ENCODE measurements around the gene TNXB. TPM values are rescaled to one million over a fixed set of nuclear protein-coding genes. Genes with fewer than 3 reads are reported as not detected.
A peak's percentile ranks its signal among the peaks of the same experiment; 100 is the strongest.

TNXB gene
- total and polyA plus RNA-seq, 9 of the 15 experiments (the other 6 are each of a cell fraction or from before 2014, with no cell fraction given): 0.14 to 28.1 (median 12.4) TPM

DNA sequence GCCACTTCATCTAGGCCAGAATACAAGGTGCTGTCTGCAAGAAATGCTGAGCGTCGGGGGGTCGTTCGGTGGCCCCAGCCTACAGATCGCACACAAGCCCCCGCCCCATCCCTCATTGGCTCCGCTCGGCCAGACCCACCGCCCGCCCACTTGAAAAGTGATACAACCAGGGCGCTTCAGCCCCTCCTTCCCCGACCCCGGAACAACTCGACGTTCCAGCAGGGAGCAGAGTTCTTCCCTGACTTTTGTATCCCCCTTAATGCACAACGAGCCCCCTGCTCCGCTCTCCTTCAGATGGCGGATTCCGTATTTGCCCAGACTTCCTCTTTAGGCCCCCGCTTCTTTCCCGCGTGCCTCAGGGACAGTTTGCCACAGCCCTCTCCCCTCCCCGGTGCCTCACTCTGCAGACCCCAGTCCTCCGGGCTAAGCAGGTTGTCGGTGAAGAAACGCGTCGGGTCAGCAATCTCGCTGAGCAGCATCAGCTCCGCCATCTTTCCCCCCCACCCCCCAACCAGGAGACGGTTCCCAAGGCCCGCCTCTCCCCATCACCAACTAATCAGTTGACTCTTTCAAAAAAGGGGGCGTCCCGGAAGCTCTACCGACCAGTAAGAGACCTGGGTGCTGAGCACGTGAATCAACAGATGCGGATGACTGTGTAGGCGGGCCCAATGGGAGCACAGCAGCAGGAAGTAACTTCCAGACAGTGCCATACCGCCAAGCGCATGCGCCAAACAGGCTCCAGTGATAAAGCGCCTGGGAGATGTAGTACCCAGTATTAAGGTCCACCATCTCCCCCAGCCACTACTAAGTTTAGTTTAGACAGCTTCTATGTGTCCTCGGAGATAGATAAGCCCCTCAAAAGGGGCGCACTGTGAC, 18.8 kb upstream of the TNXB start, which contains the start of gene ATF6B (continued):
- TF ChIP-seq, protein P1, sequence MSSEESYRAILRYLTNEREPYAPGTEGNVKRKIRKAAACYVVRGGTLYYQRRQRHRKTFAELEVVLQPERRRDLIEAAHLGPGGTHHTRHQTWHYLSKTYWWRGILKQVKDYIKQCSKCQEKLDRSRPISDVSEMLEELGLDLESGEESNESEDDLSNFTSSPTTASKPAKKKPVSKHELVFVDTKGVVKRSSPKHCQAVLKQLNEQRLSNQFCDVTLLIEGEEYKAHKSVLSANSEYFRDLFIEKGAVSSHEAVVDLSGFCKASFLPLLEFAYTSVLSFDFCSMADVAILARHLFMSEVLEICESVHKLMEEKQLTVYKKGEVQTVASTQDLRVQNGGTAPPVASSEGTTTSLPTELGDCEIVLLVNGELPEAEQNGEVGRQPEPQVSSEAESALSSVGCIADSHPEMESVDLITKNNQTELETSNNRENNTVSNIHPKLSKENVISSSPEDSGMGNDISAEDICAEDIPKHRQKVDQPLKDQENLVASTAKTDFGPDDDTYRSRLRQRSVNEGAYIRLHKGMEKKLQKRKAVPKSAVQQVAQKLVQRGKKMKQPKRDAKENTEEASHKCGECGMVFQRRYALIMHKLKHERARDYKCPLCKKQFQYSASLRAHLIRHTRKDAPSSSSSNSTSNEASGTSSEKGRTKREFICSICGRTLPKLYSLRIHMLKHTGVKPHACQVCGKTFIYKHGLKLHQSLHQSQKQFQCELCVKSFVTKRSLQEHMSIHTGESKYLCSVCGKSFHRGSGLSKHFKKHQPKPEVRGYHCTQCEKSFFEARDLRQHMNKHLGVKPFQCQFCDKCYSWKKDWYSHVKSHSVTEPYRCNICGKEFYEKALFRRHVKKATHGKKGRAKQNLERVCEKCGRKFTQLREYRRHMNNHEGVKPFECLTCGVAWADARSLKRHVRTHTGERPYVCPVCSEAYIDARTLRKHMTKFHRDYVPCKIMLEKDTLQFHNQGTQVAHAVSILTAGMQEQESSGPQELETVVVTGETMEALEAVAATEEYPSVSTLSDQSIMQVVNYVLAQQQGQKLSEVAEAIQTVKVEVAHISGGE (CRISPR knock-in tag; IDR thresholded peaks at IDR 0.05): peak in 1 of 3 experiments; percentile 43; a peak in 1 of 6 replicates
- TF ChIP-seq TARDBP (IDR thresholded peaks at IDR 0.05): peak; percentile 33; the same call in 1 of the 2 replicates
- TF ChIP-seq, protein P2, sequence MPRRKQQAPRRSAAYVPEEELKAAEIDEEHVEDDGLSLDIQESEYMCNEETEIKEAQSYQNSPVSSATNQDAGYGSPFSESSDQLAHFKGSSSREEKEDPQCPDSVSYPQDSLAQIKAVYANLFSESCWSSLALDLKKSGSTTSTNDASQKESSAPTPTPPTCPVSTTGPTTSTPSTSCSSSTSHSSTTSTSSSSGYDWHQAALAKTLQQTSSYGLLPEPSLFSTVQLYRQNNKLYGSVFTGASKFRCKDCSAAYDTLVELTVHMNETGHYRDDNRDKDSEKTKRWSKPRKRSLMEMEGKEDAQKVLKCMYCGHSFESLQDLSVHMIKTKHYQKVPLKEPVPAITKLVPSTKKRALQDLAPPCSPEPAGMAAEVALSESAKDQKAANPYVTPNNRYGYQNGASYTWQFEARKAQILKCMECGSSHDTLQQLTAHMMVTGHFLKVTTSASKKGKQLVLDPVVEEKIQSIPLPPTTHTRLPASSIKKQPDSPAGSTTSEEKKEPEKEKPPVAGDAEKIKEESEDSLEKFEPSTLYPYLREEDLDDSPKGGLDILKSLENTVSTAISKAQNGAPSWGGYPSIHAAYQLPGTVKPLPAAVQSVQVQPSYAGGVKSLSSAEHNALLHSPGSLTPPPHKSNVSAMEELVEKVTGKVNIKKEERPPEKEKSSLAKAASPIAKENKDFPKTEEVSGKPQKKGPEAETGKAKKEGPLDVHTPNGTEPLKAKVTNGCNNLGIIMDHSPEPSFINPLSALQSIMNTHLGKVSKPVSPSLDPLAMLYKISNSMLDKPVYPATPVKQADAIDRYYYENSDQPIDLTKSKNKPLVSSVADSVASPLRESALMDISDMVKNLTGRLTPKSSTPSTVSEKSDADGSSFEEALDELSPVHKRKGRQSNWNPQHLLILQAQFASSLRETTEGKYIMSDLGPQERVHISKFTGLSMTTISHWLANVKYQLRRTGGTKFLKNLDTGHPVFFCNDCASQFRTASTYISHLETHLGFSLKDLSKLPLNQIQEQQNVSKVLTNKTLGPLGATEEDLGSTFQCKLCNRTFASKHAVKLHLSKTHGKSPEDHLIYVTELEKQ (CRISPR knock-in tag; IDR thresholded peaks at IDR 0.05): no peak
- TF ChIP-seq TCF3 (CRISPR knock-in tag; IDR thresholded peaks at IDR 0.05): no peak
- TF ChIP-seq SAFB2 (IDR thresholded peaks at IDR 0.05; ENCODE audit: borderline replicate concordance, low read depth, low read length, severe bottlenecking): no peak
- TF ChIP-seq, protein P3, sequence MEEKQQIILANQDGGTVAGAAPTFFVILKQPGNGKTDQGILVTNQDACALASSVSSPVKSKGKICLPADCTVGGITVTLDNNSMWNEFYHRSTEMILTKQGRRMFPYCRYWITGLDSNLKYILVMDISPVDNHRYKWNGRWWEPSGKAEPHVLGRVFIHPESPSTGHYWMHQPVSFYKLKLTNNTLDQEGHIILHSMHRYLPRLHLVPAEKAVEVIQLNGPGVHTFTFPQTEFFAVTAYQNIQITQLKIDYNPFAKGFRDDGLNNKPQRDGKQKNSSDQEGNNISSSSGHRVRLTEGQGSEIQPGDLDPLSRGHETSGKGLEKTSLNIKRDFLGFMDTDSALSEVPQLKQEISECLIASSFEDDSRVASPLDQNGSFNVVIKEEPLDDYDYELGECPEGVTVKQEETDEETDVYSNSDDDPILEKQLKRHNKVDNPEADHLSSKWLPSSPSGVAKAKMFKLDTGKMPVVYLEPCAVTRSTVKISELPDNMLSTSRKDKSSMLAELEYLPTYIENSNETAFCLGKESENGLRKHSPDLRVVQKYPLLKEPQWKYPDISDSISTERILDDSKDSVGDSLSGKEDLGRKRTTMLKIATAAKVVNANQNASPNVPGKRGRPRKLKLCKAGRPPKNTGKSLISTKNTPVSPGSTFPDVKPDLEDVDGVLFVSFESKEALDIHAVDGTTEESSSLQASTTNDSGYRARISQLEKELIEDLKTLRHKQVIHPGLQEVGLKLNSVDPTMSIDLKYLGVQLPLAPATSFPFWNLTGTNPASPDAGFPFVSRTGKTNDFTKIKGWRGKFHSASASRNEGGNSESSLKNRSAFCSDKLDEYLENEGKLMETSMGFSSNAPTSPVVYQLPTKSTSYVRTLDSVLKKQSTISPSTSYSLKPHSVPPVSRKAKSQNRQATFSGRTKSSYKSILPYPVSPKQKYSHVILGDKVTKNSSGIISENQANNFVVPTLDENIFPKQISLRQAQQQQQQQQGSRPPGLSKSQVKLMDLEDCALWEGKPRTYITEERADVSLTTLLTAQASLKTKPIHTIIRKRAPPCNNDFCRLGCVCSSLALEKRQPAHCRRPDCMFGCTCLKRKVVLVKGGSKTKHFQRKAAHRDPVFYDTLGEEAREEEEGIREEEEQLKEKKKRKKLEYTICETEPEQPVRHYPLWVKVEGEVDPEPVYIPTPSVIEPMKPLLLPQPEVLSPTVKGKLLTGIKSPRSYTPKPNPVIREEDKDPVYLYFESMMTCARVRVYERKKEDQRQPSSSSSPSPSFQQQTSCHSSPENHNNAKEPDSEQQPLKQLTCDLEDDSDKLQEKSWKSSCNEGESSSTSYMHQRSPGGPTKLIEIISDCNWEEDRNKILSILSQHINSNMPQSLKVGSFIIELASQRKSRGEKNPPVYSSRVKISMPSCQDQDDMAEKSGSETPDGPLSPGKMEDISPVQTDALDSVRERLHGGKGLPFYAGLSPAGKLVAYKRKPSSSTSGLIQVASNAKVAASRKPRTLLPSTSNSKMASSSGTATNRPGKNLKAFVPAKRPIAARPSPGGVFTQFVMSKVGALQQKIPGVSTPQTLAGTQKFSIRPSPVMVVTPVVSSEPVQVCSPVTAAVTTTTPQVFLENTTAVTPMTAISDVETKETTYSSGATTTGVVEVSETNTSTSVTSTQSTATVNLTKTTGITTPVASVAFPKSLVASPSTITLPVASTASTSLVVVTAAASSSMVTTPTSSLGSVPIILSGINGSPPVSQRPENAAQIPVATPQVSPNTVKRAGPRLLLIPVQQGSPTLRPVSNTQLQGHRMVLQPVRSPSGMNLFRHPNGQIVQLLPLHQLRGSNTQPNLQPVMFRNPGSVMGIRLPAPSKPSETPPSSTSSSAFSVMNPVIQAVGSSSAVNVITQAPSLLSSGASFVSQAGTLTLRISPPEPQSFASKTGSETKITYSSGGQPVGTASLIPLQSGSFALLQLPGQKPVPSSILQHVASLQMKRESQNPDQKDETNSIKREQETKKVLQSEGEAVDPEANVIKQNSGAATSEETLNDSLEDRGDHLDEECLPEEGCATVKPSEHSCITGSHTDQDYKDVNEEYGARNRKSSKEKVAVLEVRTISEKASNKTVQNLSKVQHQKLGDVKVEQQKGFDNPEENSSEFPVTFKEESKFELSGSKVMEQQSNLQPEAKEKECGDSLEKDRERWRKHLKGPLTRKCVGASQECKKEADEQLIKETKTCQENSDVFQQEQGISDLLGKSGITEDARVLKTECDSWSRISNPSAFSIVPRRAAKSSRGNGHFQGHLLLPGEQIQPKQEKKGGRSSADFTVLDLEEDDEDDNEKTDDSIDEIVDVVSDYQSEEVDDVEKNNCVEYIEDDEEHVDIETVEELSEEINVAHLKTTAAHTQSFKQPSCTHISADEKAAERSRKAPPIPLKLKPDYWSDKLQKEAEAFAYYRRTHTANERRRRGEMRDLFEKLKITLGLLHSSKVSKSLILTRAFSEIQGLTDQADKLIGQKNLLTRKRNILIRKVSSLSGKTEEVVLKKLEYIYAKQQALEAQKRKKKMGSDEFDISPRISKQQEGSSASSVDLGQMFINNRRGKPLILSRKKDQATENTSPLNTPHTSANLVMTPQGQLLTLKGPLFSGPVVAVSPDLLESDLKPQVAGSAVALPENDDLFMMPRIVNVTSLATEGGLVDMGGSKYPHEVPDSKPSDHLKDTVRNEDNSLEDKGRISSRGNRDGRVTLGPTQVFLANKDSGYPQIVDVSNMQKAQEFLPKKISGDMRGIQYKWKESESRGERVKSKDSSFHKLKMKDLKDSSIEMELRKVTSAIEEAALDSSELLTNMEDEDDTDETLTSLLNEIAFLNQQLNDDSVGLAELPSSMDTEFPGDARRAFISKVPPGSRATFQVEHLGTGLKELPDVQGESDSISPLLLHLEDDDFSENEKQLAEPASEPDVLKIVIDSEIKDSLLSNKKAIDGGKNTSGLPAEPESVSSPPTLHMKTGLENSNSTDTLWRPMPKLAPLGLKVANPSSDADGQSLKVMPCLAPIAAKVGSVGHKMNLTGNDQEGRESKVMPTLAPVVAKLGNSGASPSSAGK (IDR thresholded peaks at IDR 0.05): no peak

Measured in K562 (cell line).